AG09309 (cell line): Measurements from ENCODE around the gene DUOX1.

Source experiments
- DNase-seq: peaks from one replicate; pipeline ENCODE4 v3.0.0-alpha.2; 2010; ENCODE audit warnings: low read depth
- H3K4me3 ChIP-seq: 2 replicates; pipeline ENCODE4 v1.5.1; 2011; ENCODE audit warnings: mild to moderate bottlenecking, low read depth, low read length, moderate library complexity; ENCODE audit not compliant: control insufficient read depth
- CTCF ChIP-seq: IDR thresholded peaks from 2 replicates; pipeline ENCODE4 v1.5.1; 2011; ENCODE audit warnings: mild to moderate bottlenecking, low read depth, low read length, inconsistent platforms; ENCODE audit not compliant: insufficient read depth, control insufficient read depth; ENCODE audit errors: missing control alignments

DUOX1 gene

GRCh38 chr15:45186771-45187577, 57.2 kb downstream of the DUOX1 start:
- peak overlapping the region; percentile 55 for H3K4me3 ChIP-seq
- no peak for TF ChIP-seq CTCF
- no peak for DNase-seq

GRCh38 chr15:45187578-45187893, 57.7 kb downstream of the DUOX1 start:
- TF ChIP-seq CTCF, result no peak
- H3K4me3 ChIP-seq, result peak overlapping the region; percentile 55
- DNase-seq, result no peak

- no peak for TF ChIP-seq CTCF
- peak within 1 kb of the TSS; percentile 55 for H3K4me3 ChIP-seq
- DNase-seq, result no peak
Observed at GRCh38 chr15:45187894-45188830, 58.4 kb downstream of the DUOX1 start, which contains the start of gene SHF. TSS of gene SHF (minus strand) at chr15:45187966. CDS start at chr15:45187951, 15 bp downstream.

GRCh38 chr15:45197512-45197911, 67.7 kb downstream of the DUOX1 start:
- no peak for DNase-seq
- no peak for TF ChIP-seq CTCF
- no peak overlapping the region for H3K4me3 ChIP-seq

GRCh38 chr15:45198337-45199135, 68.7 kb downstream of the DUOX1 start:
- TF ChIP-seq CTCF, result peak; percentile 91
- H3K4me3 ChIP-seq, result peak overlapping the region; percentile 83
- peak; percentile 94 for DNase-seq
